ENCODE measurements around the gene PHIP.

Gene PHIP

DNA sequence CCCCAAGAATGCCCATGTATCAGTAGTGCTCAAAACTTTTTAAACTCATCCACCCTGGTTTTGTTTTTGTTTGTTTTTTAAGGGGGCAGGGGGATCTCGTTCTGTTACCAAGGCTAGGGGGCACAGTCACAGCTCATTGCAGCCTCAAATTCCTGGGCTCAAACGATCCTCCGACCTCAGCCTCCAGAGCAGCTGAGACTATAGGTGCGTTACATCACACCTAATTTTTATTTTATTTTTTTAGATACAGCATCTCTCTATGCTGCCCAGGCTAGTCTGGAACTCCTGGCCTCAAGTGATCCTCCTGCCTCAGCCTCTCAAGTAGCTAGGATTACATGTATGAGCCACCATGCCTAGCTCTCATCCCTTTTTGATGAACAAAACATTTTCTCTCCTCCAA, 11.2 kb downstream of the PHIP start:
- DNase-seq, result no peak

DNA sequence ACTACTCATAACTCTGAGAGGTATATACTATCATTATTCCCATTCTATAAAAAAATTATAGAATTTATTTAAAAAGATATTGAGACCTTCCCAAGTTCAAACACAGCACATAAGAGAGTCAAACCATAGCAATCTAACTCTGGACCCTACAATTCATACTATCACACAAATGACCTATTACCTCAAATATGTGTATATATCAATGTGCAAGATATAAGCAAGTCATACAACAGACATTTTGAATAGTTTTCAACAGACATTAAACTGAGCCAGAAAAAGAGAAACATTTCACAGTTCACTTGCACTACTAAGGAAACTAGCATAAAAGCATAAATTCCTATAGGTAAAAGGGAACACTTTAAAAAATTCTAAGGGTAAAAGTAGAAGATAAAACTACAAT, 11.7 kb downstream of the PHIP start:
- no peak for DNase-seq

DNA sequence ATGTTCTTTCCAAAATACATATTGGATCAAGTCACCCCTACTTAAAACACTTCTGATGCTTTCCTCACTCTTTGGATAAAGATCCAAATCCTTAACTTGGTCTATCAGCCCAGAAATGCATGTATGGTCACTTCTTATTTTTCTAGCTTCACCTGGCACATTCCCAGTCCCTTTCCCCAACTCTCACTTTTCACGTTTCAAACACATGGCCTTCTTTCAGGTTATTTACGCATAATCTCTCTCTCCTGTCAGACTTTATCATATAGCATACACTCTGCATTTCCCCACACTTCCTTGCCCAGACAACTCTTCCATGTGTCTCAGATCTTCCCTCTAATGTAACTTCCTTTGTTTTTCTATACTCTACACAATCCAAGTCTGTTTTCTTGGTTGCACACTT, 12.8 kb downstream of the PHIP start:
- no peak for DNase-seq

DNA sequence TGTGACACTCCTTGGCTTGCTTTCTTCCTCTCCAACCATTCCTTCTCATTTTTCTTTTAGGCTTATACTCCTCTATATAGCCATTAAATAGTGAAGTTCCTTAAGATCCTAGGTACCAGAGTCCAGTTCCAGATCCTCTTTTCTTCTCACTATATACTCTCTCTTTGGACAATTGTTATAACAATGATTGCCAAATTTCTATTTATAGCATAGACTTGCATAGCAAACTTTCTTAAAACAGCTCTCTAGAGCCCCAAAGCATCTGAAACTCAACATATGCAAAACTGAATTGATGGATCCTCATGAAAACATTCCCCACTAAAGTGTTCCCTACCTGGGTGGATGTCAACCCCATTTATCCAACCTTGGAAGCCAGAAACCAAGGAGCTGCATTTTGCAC, 13.4 kb downstream of the PHIP start:
- DNase-seq, result no peak

DNA sequence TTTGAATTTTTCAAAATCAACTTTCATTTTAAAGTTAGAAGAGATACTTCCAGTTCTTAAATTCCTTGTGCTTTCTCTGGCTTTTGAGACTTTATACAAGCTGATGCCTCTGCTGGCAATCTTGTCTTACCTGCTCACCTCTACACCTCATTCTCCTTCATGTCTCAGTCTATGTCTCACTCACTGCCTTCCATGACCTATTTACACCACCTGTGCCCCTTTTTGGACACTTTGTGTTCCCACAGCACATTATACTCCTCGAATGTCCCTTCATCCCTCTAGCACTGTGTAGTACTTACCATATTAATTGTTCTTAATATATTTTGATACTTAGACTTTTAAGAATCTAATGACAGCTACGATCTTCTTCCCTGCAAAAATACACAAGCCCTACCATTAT, 15.3 kb downstream of the PHIP start:
- no peak for DNase-seq

DNA sequence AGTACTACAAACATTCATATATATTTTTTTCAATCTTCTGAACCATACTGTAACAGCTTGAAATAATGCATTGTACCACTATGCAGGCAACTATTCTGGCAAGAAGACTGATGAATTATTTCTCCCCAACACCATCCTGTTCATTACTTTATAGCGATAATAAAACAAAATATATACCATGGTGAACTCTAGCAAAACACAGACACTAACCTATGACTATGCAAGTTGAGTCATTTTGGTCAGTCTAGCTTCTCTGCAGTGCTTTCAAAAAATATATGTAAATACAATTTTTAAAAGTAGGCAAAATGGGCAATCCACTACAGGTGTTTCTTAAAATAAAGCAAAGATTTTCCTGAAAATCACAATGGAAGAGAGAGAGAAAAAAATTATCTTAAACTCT, 20.3 kb downstream of the PHIP start:
- DNase-seq, result no peak

DNA sequence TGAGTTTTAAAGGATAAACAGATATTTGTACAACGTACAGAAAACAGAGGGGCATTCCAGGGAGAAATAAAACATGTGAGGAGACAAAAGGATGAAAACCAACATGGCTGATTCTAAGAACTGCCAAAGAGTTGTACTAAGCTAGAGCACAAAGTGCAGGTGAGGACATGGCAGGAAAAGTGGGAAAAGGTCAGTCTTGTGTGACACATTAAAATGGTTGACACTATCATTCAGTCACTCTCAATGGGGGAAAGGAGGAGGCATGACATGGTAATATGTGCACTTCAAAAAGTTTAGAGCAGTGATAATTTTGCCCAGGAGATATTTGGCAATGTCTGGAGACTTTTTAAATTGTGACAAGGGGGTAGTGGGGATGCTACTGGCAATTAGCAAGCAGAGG, 21.8 kb downstream of the PHIP start:
- DNase-seq, result no peak

DNA sequence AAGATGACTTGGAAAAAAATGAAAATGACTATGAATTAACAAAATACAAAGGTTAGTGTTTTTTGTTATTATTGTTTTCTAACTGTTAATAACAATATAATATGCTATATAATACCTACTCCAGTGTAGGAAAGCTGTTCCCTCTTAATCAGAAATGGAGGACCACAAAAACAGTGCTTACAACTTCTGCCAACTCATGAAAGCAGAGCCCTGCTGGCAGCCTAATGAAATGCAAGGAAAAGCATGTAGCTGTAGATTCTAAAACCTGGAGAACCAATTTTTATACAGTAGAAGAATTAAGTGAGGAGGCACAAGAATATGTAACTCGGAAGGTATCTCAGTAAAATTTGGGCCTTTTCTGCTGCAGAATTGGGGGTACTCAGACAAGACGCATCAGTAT, 29.4 kb downstream of the PHIP start:
- DNase-seq, result peak; percentile 38

DNA sequence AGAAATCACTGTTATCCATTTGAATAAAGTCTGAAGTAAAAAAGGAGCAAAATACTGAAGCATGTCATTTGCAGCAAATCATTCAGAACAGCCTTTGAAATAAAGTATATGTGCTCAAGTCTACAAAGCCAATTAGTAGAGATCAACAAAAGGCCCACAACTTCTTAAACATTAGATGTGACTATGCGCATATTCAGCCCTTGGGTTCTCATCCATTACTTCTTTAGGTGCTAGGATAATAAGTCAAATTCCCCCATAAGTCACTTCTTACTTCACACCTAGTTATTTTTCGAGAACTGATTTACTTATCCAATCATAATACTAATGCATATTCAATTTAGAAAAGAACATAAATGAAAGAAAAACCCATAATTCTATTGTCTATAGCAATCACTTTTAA, 31.0 kb downstream of the PHIP start:
- no peak for DNase-seq

DNA sequence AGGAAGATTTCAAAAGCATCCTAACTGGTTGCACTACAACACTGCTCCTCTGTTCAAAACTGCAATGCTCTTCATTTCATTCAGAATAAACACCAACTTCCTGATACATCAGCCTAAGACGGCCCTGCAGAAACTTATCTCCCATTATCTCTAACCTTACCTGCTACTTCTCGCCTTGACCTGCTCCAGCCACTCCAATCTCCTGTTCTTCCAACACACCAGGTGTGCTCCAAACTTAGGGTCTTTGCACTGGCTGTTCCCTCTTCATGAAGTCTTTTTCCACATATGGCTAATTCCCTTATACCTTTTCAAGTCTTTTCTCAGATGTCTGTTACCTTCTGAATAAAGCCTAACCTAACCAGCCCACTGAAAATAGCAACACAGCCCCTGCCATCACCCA, 32.1 kb downstream of the PHIP start:
- DNase-seq, result no peak

DNA sequence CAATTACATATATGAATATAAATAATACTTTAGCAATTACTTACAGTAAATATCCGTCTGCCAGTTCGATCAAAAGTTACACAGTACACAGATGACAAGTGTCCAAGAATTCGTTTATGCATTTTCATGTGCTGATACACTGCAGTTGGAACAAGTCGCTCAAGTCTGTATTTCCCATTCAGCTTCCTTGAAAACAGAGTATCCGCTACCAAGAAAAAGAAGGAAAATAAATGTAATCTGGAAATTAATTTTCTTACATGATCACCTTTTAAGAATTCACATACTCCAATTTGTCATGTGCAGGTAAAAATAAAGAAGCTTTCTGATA, 35.3 kb downstream of the PHIP start:
- DNase-seq, result no peak

DNA sequence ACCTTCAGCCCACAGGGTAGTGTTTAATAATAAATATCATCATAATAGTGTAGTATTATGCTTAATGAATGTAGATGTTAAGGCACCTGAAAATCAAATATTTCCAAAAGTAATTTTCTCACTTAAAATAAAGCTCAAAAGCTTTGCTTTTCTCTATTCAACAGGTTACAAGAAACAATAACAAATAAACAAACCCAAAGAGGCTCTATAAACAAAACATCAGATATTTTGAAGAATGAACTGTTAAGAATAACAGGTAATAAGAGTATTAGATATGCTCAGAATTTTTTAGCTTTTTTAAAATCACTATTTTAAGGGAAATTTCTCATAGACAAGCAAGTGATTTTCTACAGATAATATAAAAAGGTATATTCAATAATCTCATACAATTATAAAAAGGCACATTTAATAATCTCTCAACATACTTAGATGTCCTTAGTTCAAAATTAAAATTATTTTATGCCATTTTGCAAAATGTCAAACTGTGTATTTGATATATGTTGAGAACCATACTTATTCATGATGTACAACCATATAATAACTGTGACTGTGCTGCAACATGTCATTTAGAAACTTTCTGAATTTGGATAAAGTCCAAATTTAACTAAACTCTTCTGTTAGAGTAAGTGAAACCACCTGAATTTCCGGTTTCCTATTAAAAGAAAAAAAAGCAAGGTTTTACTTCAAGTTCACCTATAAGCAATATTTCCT, 35.8 kb downstream of the PHIP start:
- DNase-seq, result no peak

DNA sequence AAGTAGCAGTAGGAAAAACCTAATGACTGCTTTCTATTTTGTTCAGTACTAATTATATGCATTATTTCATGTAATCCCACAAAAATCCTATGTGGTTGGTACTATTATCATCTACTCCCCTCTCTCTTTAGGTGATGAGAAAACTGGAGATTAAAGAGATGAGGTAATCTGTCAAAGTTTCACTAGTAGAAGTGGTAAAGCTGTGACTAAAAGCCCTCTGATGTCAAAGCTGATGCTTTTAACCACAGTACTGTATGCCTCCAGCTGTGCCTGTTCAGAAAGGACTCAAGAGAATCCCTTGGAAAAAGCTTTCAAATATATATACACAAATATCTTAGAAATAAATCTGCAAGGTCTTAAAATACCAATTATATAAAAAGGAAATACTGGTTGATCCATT, 38.0 kb downstream of the PHIP start:
- DNase-seq, result no peak

DNA sequence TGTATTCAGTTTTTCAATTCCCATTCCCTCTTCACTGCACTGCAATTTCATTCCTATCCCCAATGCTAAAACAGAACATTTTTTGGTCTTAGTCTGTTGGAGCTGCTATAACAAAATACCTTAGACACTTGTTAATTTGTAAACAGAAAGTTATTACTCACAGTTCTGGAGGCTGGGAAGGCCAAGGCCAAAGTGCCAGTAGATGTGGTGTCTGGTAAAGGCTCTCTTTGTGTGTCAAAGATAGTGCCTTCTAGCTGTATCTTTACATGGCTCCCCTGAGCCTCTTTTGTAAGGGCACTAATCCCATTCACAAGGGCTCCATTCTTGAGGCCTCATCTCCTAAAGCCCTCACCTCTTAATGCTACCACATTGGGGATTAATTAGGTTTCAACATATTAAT, 40.0 kb downstream of the PHIP start:
- no peak for DNase-seq

DNA sequence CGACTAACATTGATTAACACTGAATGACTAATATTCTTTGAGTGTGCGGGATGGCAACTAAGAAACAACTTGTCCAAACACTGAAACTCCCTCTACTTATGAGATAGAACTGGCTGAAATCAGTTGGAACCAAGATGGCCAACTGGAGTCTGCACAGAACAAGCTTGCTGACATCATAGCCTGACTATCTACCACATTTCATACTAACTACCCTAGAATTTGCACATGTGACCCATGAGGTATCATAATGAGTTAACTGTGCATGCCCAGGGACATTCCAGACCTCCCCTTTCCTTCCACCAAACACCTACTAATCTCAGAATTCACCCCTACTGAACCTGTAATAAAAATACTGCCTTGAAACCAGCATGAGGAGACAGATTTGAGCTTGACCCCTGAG, 43.2 kb downstream of the PHIP start:
- DNase-seq, result no peak

DNA sequence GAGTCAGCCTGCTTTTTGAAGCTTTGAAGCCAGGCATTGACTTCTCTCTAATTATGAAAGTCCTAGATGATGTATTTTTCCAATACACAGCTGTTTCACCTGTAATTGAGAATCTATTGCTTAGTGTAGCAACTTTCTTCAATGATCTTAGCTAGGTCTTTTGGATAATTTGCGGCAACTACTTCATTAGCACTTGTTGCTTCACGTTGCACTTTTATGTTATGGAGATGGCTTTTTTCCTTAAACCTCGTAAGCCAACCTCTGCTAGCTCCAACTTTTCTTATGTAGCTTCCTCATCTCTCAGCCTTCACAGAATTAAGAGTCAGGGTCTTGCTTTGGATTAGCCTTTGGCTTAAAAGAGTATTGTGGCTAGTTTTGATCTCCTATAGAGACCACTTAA, 44.8 kb downstream of the PHIP start:
- no peak for DNase-seq

DNA sequence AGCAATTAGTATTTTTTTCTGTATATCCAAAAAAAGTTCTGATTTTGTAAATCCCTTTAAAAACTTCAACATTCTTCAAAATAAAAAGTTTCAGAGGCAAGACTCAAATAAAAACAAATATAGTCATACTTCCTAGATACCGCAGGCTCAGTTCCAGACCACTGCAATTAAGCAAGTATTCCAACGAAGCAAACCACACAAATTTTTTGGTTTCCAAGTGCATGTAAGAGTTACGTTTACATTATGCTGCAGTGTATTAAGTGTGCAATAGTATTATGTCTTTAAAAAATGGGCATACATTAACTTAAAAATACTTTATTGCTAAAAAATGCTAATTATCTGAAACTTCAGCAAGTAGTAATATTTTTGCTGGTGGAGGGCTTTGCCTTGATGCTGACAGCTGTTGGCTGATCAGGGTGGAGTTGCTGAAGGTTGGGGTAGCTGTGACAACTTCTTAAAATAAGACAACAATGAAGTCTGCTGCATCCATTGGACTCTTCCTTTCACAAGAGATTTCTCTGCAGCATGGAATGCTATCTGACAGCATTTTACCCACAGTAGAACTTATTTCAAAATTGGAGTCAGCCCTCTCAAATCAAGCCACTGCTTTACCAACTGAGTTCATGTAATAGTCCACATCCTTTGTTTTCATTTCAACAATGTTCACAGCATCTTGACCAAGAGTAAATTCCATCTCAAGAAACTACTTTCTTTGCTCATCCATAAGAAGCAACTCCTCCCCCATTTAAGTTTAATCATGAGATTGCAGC, 46.0 kb downstream of the PHIP start:
- no peak for DNase-seq

DNA sequence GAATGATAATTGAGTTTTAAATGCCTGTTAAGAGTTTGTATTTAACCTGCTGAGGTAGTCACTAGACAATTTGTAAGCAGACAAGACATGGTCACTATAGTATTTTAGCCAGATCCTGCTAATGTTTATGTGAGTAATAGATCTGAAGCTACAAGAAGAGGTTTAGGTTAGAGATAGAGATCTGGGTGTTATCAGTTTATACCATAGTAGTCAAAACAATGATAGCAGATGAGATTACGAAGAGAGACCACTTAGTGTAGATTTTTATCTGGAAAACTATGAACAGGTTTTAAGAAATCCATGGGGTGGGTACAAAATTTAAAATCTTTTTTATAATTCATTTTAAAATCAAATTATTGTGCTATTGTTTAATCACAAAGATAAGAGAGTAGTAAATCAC, 47.5 kb downstream of the PHIP start:
- DNase-seq, result no peak

DNA sequence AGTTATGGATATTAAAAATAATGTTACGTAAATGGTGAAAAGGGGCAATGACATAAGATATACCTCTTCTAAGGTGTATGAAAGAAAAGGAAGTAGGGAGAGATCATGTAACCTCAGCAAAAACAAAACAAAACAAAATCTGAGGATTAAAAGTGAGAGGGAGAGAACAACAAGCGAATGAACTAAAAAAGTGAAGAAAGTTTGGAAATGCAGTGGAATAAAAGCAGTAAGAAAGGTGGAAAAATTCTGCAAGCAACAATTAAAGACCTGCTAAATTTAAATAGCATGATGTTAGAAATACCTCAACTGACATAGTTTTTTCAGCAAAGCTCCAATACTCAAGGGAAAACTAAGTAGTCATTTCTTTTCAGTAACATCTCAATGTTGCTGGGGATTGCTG, 48.0 kb downstream of the PHIP start:
- DNase-seq, result no peak

DNA sequence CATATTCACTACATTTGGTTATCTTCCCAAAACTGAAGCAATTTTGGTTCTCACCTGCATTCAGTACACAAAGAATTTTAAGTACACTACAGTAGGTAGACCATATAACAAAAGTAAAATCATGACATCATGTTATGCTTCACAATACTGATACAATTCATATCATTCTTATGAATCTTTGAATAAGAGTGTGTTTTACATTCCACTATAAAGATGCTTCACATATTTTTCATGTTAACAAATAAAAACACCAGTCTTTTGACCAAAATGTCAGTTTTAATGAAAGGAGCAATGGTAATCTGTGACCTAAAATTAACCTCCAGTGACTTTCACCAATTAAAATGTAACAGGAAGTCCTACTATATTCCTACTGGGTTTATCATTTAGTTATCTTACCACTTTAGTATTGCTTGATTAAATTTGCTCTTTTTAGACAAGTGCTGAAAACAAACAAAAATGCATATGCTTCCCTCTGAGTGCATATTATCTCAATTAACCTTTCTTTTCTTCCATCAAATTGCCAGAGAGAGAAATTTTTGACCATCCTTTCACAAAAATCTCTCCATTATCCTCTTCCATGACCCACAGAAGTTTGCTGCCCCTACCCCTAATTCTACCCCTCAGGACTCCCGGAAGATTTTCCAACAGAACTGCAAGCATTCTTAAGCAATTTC, 49.3 kb downstream of the PHIP start:
- no peak for DNase-seq

DNA sequence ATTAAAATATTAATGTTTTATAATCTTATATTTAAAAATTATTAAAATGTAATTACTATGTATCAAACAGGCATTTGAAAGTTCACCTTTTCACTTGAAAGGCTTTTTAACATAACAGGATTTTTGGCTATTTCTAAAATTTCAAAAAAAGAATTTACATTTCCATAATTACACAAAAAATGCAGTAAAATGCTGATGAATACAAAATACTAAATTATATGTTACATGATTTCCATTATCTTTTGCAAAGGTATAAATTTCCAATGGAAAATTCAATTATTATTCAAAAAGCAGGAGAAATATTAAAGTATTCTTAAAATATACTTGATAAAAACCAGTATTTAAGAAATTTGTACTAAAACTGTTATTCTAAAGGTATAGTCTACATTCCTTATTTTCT, 66.1 kb downstream of the PHIP start:
- no peak for DNase-seq

DNA sequence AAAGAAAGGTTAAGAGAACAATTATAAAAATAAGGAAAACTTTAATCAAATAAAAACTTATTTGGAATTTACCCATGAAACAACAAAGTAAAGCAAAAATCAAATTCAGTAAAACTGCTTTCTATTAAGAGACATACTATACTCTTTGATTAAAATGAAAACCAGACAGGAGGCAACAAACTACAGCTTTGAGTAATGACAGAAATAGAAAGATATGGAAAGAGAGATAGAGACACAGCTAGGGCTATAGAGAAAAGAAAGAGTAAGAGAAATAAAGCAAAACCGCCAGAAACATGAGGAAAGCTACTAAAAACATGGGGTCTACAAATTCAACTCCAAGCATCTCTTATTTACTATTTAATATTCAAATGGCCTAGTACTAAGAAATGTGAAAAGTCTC, 67.6 kb downstream of the PHIP start:
- DNase-seq, result no peak

DNA sequence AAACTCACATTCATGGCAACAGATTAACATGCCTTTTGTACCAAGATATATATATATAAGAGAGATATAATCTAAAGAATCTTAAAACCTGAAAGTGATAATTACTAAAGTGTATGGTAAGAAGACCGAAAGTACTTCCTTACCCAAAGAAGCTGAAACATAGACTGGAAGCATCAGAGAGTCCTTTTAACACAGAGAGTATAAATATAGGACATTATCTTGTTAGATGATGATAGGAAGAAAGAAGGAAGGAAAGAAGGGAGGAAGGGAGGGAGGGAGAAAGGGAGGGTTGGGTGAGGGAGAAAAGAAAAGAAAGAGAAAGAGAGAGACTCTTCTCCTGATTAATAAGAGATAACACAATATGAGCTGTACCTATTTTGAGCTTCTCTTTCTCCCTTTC, 68.2 kb downstream of the PHIP start:
- DNase-seq, result no peak

DNA sequence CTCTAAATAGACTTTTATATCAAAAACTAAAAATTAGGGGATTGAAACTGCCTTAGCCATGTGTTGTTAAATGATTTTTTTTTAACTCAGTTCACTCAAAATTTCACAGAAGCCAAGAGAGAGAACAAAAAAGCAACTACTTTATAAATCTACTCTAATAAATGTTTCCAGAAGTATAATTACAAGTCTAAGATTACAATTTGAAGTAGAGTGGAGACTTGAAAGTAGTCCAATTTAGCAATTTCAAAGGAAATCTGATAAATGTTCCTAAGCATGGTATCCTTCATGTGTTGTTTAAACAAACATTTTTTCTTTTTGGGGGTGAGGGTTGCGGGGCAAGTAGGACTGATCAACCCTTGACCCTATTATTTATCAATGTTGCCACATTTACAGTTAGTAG, 72.6 kb downstream of the PHIP start:
- DNase-seq, result no peak

DNA sequence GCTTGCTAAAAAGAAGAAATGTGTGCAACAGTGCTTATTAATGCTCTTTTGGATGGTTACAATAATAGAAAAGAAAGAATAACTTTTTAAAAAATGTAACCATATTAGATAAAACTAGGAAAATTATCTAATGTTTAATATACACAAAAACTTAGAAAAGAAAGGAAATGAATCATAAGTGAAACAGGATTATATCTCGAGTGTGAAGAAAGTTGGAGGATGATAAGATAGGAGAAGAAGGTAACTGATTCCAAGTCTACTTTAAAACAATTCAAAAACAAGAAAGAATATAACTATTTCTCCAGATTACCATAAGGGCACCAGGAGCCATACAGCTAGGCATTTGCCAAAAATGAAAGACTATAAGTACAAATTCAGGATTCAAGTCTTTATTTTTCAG, 73.0 kb downstream of the PHIP start:
- no peak for DNase-seq
